Activated T-cell treated with anti-CD3 and anti-CD28 coated beads for 1 hour (primary cell): ENCODE data around the gene SMTNL2.
A peak's percentile ranks its signal among the peaks of the same experiment; 100 is the strongest.

ENCODE experiments used
- DNase-seq: peaks from one replicate; pipeline ENCODE4 v3.0.0-alpha.2; 2020; ENCODE audit warnings: low read depth

SMTNL2 gene

DNA sequence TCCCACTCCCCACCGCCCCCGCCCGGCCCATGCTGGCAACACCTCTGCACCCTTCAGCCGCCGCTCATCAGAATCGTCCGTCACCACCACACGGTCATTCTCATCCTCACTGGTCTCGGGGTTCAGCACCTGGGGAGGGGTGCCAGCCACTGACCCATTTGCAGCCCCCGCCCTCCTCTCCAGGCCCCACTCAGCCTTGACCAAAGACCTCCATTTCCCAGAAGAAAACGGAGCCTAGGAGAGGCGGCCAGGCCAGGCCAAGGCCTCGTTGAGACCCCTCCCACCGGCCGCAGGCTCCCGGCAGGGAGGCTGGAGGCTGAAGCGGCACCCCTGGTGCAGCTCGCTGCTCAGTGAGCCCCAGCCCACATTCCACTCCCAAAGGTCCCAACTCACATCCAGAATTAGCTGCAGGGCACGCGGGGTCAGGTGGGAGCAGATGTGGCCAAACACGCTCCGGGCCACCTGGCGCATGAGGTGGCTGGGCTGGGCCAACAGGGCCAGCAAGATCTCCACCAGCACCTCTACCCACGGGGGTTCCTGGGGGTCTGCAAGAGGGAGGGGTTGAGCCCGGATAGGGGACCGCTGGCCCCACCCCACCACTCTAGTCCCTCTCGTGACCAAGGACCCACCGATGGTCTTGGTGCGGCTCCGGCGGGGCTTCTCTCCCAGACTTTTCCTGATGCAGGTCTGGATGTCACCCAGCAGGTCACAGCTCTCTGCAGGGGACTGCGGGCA, 38.9 kb upstream of the SMTNL2 start:
- DNase-seq = no peak

DNA sequence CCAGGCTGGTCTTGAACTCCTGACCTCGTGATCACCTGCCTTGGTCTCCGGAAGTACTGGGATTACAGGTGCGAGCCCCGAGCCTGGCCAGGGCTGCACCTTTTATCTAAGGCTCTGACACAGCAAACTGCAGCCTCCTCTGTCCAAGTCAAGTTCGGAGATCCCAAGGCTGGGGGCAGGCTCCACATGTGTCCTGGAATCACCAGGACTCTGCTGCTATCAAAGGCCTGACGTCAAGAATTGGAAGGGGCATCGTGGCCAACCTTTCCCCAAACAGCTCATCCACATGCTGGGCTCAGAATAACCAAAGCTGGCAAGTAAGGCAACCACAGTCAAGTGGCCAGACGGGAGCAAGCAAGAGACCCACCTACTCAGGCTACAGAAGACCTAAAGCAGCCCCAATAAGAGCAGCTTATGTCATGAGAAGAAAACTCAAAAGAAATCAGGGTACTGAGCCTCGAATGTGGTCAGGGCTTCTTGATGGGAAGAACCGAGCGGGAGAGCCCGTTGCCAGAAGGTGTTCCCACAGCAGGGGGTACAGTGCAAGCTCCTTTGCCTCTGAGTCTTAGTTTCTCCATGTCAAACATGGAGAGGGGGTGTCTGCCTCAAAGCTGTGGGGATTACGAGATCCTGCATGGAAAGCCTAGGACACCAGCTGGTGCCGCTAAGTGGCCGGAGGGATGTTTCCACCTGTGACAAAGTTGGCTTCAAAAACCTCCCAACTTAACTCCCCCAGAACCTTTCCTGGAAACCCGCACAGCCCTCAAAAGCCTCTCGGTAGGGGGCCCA, 37.0 kb upstream of the SMTNL2 start:
- DNase-seq = no peak

DNA sequence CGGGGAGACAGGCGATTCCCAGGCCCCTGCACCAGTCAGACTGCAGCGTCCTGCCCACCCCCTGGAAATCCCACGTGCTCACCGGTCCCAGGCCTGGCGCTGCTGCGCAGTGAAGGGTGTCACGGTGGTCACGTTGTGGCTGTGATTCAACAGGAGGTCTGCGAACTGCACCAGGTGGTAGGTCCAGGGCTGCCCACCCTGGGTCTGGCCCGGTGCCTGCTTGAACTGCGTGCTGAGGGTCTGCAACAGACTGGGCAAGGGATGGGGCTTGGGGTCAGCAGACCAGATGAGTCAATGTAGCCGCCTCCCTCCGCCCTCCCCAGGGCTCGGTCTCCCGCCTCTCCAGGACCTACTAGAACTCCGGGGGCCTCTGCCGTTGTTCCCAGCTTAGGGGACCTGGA, 36.3 kb upstream of the SMTNL2 start:
- DNase-seq = no peak

DNA sequence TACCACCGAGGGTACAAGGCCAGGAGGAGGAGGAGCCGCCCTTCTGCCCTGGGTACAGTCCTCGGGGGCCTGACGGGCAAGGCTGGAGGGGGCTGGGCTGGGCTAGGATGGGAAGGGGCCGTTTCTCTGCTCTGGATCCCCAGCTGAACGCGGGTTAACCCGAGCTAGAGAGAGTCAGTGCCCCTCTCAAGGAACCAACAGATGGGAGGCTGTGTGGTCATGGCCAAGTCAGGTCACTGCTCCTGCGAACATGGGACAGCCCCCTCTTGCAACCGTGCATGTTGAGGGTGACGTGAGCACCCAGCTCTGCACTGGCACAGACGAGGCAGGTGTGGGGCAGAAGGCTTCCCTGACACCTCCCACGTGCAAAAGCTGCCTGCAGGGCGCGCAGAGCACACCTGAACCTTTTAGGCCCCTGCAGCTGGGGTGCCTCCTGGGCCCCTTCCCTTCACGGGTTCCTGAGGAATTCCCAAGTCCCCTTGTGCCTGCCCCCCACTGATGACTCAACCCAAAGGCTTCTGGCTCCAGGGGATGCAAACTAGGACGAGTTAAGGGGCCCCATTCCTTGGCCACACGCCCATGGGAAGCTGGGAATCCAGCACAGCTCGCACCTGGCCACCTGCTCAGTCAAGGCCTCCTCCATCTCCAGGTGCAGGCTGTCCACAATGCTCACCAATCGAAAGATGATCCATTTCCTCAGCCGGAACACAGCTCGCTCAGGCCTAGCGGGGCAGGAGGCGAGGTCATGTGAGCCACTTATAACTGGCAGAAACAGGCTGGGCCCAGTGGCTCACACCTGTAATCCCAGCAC, 35.4 kb upstream of the SMTNL2 start:
- no peak for DNase-seq

DNA sequence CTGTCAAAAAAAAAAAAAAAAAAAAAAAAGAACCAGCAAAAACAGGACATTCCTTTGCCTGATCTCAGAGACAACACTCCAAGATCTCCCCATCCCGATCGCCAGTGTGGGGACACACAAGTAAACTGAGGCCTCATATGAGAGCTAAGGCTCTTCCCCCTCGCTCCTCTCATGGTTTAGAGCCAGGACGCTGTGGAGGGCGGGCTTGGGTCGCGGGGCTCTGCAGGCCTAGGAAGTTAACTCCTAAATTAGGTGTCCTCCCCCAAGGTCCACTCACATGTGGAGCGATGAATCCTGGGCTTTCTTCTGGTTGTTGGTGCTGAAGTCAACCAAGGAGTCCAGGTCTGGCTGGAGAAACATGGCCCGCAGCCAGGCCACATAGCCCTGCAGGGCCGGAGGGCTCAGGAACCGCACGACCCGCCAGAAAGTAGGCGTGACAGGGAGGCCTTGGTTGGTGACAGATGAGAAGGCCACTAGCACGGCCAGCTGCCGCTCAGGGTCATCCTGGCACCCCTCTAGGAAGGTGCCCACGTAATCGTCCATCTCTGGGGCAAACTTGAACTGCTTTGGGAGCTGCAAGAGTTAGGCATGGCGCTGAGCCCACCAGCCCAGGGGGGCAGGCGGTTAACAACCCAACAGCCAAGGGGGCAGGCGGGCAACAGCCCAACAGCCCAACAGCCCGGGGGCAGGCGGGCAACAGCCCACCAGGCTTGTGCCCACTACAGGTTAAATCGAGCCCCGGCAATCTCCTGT, 34.4 kb upstream of the SMTNL2 start:
- DNase-seq = no peak

DNA sequence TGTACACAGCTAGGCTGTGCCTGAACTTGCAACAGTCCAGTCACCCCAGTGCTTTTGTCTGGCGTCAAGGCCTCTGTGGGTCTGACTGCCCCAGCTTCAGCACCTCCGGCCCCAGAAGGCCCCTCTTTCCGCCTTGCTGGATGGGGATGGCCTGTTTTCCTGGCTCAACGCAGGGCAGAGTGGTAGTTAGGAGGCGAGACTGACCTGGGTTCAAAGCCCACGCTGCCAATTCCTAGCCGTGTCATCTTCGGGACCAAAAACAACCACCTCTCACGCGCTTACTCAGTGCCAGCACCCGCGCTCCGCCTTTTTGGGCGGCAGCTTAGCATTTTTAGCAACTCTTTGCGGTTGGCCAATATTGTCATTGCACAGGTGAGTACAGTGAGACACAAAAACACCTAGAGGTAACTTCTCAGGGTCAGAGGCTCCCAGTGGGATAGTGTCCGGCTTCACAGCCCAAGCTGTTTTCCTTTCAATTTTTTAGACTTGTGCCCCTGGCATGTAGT, 33.7 kb upstream of the SMTNL2 start:
- DNase-seq = no peak

DNA sequence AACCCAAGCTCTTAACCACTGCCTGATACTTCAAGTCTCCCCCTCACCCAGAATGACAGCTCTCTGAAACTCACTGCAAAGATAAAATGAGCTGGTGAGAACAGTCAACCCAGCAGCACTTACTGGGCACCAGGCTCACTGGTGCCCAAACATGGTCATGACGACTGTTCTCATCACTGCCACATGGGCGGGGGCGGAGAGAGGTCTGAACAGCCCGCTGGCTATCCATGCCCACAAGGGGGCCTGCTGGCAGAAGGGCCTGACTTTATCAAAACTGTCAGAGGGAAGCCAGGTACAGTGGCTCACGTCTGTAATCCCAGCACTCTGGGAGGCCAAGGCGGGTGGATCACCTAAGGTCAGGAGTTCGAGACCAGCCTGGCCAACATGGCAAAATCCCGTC, 33.2 kb upstream of the SMTNL2 start:
- DNase-seq = no peak

DNA sequence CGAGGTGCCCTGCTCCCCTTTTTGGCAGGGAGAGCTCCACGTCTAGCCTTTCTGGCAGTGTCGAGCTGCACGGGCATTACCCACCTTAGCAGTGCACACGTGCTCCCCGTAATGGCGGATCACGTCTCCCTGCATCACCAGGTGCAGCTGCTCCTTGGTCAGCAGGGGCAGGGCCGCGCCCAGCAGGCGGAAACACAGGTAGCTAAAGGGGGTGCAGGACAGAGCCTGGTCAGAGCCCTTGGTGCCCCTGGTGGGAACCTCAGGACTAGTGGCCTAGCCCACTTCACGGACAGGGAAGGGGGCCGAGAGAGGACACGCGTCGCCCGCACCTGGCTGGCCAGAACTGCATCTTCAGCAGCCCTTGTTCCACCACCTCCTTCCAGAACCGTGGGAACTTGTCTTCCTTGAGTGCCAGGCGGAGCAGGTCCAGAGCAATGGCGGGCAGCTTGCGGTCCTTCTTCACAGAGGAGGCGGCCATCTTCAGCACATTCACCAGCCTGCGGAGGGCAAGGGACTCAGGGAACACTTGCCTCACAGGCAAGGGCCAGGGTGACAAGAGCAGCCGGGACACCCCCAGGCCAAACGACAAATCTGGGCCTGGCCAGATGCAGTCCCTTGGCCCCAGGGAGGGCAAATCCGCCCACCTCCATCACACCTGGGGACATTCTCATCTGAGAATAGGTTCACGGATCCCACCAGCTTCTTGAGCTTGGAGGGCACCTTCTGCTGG, 32.4 kb upstream of the SMTNL2 start:
- no peak for DNase-seq

DNA sequence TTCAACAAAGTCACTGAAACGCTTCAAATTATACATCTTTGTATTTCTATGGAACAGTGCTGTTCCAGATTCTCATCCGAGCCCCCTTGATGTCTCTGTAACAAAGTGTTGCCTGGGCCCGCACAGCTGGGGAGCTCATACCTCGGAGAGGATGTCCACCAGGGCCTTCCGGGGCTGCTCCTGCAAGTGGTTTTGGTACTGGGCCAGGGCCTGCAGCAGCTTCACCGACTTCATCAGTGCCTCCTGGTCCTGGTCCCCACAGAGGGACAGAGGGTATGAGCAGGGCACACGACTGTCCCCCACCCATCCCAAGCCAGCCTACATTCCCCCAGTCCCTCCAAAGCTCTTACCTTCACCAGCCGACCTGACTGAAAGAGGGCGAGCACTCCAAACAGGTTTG, 30.7 kb upstream of the SMTNL2 start:
- no peak for DNase-seq

DNA sequence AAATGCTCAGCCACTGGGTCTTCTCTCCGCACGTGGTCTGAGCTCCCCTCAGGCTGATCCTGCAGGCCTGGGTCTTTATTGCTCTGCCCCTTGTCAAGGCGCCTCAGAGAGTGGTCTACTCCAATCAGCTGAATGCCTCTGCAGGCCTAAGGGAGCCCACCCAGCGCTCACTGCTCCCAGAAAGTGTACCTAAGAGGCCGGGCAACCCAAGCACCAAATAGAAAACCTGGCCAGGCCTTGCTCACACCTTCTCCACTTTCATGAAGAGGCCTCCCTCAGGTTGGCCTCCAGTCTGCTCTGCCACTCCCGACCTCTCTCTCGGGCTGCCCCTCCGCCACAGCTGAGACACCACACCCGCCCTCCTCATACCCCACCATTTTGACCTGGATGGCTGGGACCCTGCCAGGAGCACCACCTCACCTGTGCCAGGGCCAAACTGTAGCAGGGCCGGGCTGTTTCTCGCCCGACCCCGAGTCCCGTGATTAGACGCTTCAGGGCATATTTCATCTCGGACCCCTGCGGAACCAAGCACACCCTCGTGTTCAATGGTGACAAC, 29.8 kb upstream of the SMTNL2 start:
- DNase-seq = no peak

DNA sequence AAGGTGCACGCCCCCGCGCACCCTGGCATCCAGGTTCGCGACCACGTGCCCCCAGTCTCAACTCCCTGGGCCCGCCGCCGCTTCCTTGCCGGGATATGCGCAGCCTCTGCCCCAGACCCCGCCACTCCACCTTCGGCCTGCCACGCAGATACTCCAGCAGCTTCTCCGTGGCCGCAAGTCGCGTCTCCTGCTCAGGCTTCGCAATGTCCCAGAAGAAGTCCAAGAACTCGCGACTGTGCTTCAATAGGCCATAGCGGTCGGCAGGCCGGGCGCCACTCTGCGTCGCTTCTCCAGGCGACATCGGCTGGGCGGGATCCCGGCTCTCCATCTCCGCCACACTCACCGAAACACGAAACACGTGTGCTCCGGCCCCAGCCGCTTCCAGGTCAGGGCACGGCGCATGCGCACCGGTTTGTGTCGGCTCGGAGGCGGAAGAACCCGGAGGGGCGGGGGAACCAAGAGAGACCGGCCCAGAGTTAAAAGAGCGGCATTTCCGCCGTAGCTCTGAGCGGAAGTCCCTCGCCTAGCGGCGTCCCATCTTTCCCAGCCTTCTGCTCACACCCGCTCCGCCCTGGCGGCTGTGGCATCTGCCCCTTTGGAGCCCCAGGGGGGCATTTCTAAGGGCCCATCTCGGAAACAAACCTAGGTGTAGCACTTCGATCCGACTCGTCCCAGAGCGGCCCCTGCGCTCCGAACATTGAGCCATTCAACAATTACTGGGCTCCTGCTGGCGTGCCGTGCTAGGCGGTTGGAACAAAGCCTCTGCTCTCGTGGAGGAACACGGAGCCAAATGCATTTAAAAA, 29.1 kb upstream of the SMTNL2 start, which contains the start of gene MYBBP1A:
TSS of gene MYBBP1A (minus strand) at position 388 of the 803 bp plus-strand sequence. CDS start at position 328, 60 bp downstream.
- peak; percentile 98 for DNase-seq

DNA sequence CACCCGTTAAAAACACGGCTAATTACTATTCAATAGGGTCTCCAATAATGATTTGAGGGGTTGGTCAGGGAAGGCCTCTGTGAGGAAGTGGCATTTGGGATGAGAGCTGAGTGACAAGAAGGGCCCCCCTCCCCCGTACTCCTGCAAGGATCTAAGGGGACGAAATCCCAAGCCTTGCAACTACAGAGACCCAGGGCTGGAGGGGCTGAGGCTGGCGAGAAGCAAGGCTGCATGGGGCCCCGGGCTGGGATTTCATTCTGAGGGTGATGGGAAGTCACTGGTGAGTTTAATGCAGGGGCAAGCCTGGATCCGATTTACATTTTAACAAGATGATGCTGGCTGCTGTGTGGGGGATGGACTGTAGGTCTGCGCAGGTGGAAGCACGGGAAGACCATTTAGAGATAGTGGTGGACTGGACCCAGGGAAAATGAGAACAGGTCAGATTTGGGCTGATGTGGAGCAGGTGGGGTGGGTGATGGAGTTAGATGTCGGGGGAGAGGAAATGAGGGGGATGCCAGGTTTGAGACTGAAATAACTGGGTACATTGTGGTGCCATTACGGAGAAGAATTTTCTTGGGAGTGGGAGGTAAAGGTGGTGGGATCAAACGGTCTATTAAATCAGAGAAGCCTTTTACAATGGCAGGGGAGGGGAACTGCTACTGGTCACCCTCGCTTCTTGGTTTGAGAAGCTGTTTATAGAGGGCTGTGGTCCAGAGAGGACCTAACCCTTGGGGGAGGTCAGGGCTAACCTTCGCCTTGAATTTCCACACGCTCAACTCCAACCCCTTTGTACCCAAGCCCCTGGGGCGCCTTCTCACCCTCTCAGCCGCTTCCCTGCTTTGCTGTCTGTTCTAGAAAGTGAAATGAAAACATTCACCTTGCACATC, 28.2 kb upstream of the SMTNL2 start:
- DNase-seq = no peak

DNA sequence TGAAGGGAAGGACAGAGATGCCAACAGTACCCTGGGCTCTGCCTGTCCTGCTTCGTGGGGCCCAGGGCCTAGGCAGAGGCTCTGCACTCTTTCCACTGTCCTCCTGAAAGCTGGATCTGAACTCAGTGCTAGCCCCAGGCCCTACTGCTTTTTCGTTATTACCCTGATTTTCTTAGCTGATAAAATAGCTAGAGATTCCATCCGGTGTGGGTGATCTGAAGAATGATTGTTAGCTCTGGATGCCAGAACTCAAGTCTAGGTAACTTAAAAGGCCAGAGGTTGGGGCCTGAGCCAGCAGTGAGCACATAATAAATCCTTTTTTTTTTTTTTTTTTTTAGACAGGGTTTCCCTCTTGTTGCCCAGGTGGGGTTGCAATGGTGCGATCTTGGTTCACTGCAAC, 27.3 kb upstream of the SMTNL2 start:
- no peak for DNase-seq

DNA sequence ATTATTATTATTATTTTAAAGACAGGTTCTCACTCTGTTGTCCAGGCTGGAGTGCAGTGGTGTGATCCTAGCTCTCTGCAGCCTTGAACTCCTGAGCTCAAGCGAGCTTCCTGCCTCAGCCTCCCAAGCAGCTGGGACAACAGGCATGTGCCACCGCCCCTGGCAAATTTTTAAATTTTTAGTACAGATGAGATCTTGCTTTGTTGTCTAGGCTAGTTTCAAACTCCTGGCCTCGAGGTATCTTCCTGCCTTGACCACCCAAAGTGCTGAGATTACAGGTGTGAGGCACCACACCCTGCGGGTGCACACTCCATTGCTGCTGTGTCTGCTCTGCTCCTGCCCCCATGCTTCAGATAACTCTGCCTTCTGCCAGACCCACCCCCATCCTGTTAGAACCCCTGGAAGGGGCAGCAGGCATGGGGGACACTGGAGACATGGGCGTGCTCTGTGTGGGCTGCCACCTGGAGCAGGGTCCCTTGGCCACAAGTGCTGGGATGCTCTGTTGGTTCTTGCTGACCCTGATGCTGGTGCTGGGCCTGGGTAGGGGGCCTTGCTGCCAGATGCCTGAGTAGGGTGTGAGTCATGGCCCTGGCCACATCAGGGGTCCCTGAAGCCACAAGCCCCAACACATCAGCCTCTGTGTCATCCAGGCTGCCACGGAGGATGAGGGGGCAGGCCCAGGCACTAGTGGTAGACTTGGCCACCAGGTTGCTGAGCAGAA, 26.5 kb upstream of the SMTNL2 start:
- no peak for DNase-seq

DNA sequence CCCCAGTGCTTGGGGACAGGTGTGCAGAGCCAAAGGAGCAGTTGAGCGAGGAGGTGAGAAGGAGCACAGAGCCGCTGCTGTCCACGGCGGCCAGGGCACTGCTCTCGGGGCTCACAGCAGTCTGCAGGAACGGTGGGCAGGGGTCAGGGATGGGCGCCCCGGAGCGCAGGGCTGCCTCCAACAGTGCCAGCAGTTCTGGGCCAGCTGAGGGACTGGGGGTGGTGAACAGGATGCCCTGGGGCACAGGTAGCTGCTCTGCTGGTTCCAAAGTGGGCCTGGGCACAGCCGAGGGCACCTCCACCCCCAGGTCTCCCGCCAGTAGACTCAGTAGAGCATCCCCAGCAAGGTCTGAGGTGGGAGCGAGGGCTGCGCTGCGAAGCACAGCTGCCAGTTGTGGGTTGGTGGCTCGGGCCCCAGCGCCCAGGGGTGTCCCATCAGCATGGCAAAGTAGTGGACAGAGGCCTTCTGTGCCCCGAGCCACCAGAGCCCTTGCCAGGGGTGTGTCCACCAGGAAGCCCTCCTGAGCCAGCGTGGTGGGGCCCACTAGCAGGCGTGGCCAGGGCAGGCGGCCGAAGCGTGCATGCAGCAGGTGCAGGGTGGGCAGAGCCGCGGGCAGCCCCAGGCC, 25.9 kb upstream of the SMTNL2 start:
- no peak for DNase-seq

DNA sequence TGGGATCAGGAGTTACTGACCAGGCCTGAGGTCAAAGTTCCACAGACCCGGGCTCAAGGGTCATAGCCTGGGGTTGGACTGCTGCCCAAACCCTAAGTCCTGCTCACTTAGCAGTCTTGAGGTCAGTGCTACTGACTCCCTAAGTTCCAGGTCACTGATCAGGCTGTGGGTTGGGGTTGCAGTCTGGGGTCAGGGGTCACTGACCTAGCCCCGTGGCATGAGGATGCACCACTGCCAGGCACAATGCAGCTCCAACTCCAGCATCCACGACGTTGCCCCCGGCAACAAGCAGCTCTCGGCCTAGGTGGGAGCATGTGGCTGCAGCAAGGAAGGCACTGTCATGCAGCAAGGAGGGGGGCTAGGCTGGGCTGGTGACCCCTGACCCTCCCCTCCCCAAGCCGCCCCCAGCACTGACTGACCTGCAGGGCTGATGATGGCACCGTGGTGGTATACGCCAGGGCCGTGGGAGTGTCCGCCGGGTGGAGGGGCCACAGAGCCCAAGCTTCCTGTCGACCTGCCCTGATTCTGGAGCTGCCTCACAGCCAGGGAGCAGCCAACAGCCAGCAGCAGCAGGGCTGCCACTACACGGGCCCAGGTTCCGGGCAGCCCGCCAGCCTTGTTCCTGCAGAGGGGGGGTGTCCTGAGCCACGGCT, 25.1 kb upstream of the SMTNL2 start:
- DNase-seq = no peak

DNA sequence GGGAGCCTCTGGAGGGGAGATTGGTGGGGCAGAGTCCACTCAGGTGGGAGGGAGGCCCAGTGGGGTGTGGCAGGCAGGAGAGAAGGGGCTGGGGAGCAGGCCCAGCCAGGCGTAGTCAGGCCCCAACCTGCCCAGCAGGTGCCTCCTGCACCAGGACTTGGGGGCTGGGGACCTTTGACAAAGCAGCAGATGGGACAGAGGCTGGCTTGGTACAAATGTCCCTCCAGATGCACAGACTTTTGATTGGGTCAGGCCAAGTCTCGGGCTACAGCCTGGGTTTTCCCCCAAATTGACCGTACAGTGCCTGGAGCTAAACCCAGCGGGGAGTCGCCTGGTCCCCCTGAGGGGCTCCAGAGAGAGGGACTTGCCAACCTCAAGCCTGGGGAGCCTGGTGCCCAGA, 24.4 kb upstream of the SMTNL2 start:
- DNase-seq = no peak
